ENCODE data around the gene RNF220.

RNF220 gene

DNA sequence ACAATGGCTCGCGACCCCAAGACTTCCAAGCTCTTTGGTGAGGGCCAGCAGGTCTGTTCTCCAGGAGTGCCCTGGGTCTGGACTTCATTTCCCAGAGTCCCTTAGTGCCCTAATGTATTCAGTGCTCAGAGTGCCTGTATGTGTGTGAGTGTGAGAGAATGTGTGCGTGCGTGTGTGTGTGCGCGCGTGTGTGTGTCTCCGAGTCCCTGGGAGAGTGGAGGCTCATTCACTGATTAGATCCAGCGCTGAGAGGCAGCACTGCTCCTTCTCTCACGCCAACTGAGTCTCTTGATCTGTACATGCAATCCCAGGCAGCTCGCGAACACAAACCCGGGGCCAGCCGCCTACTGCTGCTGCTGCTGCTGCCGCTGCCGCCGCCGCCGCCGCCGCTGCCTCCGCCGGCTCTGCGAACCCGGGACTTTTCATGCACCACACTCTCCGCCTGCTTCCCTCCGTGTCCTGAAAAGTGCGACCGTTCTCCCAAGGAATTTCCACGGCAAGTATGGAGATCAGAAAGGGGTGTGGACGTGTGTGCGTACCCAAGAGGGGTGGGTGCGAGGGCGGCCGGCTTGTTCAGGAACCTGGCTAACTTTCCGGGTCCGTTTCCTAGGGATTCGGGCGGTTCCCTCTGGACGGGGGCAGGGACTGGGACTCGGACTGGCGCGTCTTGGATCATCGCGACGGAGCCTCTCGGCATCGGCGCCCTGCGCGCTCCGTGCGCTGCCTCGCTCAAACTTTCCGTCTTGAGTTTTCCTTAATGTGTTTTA is at the start of gene RNF220:
TSS of gene RNF220 (plus strand) at position 225 of the 767 bp plus-strand sequence.
- H3K36me3 ChIP-seq (ENCODE audit: control insufficient read depth in 1 of 2, insufficient read depth in 2 of 2, low read length in 2 of 2): no peaks in the 10 kb centered on the region
- no peak within 1 kb of the TSS for H3K27ac ChIP-seq (ENCODE audit: low read depth, low read length)
- peaks cover 11 to 26% of the 10 kb centered on the region in 2 donors for H3K4me1 ChIP-seq (ENCODE audit: control insufficient read depth in 1 of 2, insufficient read depth in 2 of 2, low read length in 2 of 2)
- no peaks in the 10 kb centered on the region for H3K9me3 ChIP-seq (ENCODE audit: control insufficient read depth in 1 of 2, low read length in 2 of 2)
- peak within 1 kb of the TSS; percentile 66 to 74 for H3K4me3 ChIP-seq (ENCODE audit: low read depth in 1 of 2, low read length in 2 of 2)
- H3K27me3 ChIP-seq (ENCODE audit: control insufficient read depth in 1 of 2, insufficient read depth in 2 of 2, low read length in 2 of 2): peaks cover 73 to 78% of the 10 kb centered on the region in 2 donors
- no peak within 1 kb of the TSS for H3K9ac ChIP-seq (ENCODE audit: low read depth in 1 of 2, low read length in 2 of 2)

DNA sequence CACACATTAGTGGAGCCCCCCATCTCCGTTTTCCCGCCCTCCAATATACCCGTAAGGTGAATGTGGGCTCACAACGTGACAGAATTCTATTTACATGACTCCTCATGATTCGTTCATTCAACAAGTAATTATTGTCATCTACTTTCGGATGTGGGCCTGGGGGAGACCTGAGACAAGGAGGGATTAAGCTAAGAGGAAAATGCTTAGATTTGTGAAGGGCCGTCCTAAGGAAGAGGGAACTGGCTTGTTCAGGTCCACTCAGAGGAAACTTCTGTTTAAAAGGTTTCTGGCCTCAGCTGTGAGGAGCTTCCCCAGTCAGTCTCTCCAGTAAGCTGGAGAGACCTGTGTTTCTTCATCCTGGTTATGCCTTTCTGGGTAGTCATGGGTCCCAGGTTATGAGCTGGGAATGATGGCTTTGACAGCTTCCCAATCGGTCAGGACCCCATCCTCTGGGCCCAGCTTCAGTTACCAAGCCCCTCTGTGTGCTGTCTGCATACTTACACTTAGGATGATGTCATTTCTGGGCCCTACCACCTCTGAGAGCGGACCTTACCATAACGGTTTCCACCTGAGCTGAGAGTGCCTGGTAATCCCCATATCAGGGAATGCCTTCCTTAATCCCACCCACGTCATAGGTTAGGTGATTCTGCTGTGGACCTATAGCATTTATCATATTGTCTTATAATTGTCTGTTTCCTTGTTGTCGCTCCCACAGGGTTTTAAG is 49.3 kb upstream of the RNF220 start:
- H3K27me3 ChIP-seq (ENCODE audit: control insufficient read depth in 1 of 2, insufficient read depth in 2 of 2, low read length in 2 of 2): no peaks in the 10 kb centered on the region
- H3K4me1 ChIP-seq (ENCODE audit: control insufficient read depth in 1 of 2, insufficient read depth in 2 of 2, low read length in 2 of 2): peaks cover 8 to 17% of the 10 kb centered on the region in 2 donors
- H3K9ac ChIP-seq (ENCODE audit: low read depth in 1 of 2, low read length in 2 of 2): no peak overlapping the region
- H3K36me3 ChIP-seq (ENCODE audit: control insufficient read depth in 1 of 2, insufficient read depth in 2 of 2, low read length in 2 of 2): no peaks in the 10 kb centered on the region
- H3K27ac ChIP-seq (ENCODE audit: low read depth, low read length): no peak overlapping the region
- H3K4me3 ChIP-seq (ENCODE audit: low read depth in 1 of 2, low read length in 2 of 2): peak overlapping the region; percentile 61 to 78
- H3K9me3 ChIP-seq (ENCODE audit: control insufficient read depth in 1 of 2, low read length in 2 of 2): no peaks in the 10 kb centered on the region

DNA sequence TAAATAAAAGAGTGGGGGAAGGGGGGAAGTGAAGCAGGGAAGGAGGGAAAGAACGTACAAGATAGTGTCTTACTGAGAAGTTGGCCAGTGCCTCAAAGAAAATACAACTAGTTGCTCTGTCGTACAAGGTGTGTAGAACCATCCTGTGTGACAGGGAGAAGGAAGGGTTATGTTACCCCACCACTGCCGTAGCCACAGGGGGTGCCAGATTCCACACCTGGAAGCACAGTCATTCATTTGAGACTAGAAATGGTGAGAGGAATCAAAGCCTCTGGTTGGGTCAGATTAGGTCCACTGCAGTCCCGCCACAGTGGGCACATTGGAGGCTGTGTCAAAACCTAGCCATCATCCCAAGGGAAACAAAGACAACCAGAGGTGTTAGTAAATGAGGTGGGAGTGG is 47.3 kb upstream of the RNF220 start:
- no peaks in the 10 kb centered on the region for H3K9me3 ChIP-seq (ENCODE audit: control insufficient read depth in 1 of 2, low read length in 2 of 2)
- no peak overlapping the region for H3K9ac ChIP-seq (ENCODE audit: low read depth in 1 of 2, low read length in 2 of 2)
- H3K27ac ChIP-seq (ENCODE audit: low read depth, low read length): no peak overlapping the region
- H3K4me3 ChIP-seq (ENCODE audit: low read depth in 1 of 2, low read length in 2 of 2): no peak overlapping the region
- peaks cover 8 to 17% of the 10 kb centered on the region in 2 donors for H3K4me1 ChIP-seq (ENCODE audit: control insufficient read depth in 1 of 2, insufficient read depth in 2 of 2, low read length in 2 of 2)
- no peaks in the 10 kb centered on the region for H3K36me3 ChIP-seq (ENCODE audit: control insufficient read depth in 1 of 2, insufficient read depth in 2 of 2, low read length in 2 of 2)
- no peaks in the 10 kb centered on the region for H3K27me3 ChIP-seq (ENCODE audit: control insufficient read depth in 1 of 2, insufficient read depth in 2 of 2, low read length in 2 of 2)

DNA sequence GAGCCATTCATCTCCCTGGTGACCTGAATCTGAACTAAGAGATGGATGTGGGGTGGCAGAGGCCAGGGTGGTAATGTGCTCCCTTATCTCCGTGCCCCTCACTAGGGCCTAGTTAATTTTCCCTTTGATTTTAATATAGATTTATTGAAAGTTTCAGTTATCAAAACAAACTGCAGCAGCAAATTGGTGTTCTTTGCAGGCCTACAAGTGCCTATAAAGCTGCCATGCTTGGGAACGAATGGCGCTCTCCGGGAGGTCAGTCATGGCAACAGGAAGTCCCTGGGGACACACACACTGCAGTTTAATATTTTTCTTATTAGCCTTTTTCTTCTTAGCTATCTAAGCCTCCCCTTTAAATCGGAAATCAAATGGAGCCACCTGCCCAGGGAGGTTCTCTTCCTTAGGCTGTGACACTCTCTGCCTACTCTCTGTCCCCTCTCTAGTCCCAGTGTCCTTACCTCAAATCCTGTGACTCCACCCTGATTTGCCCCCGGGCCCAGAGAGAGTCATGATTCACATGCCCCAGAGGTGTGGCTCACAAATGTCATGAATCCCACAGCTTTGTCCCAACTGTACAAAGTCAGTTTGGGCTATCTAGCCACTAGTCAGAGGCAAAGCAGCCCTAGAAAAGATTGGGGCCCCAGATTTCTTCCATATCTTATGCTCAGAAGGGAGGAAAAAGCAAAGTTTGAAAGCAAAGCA is 45.7 kb upstream of the RNF220 start:
- Histone ChIP-seq H3K27ac (ENCODE audit: low read depth, low read length) (no peak overlapping the region), H3K9me3 (ENCODE audit: control insufficient read depth in 1 of 2, low read length in 2 of 2) (no peaks in the 10 kb centered on the region), H3K4me3 (ENCODE audit: low read depth in 1 of 2, low read length in 2 of 2) (no peak overlapping the region), H3K4me1 (ENCODE audit: control insufficient read depth in 1 of 2, insufficient read depth in 2 of 2, low read length in 2 of 2) (peaks cover 4 to 7% of the 10 kb centered on the region in 2 donors), H3K36me3 (ENCODE audit: control insufficient read depth in 1 of 2, insufficient read depth in 2 of 2, low read length in 2 of 2) (no peaks in the 10 kb centered on the region), H3K9ac (ENCODE audit: low read depth in 1 of 2, low read length in 2 of 2) (no peak overlapping the region), H3K27me3 (ENCODE audit: control insufficient read depth in 1 of 2, insufficient read depth in 2 of 2, low read length in 2 of 2) (no peaks in the 10 kb centered on the region)

DNA sequence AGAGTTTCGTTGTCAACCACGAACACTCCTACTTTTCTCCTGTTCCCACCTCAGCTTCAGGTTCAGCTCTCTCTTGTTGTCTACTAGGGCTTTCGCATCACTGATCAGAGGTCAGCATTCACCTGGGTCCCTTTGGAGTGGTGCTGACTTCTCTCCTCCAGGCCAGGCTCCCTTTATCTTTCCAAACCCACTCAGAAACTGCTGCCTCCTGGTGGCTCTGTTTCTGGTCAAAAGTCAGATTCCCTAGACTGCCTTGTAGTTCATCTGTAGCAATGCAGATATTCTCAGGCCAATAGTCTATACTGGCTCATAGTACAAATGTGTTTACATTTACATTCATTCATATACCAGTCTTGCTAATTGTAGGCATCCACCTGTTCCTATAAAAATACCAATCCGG is 43.6 kb upstream of the RNF220 start:
- H3K36me3 ChIP-seq (ENCODE audit: control insufficient read depth in 1 of 2, insufficient read depth in 2 of 2, low read length in 2 of 2): no peaks in the 10 kb centered on the region
- no peaks in the 10 kb centered on the region for H3K9me3 ChIP-seq (ENCODE audit: control insufficient read depth in 1 of 2, low read length in 2 of 2)
- no peak overlapping the region for H3K4me3 ChIP-seq (ENCODE audit: low read depth in 1 of 2, low read length in 2 of 2)

DNA sequence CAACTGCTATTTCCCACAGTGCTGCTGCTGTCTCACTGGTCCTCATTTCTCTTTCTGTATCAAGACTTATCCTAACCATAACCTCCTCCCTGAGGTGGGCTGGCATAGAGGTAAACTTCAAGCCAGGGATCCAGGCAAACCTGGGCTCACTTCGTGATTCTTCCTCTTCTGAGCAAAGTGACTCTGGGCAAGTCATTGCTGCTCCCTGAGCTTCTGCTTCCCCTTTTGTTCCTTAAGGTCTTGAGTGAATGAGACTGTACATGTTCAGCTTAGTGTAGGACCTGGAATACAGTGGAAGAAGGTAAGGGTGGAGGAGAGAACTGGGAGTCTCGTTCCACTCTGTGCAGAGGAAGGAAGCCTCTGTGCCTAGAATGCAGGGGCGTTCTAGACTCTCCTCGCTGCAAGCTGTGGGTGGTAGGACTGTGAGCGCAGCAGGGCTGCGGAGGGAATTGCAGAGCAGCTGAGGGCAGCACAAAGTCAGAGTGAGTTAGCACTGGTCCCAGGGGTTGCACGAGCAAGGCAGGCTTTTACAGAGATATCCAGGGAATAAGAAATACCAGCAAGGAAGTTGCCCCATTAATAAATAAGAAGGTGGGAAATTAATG is 38.6 kb upstream of the RNF220 start:
- H3K36me3 ChIP-seq (ENCODE audit: control insufficient read depth in 1 of 2, insufficient read depth in 2 of 2, low read length in 2 of 2): no peaks in the 10 kb centered on the region
- no peaks in the 10 kb centered on the region for H3K9me3 ChIP-seq (ENCODE audit: control insufficient read depth in 1 of 2, low read length in 2 of 2)
- H3K27me3 ChIP-seq (ENCODE audit: control insufficient read depth in 1 of 2, insufficient read depth in 2 of 2, low read length in 2 of 2): no peaks in the 10 kb centered on the region
- no peaks in the 10 kb centered on the region for H3K4me1 ChIP-seq (ENCODE audit: control insufficient read depth in 1 of 2, insufficient read depth in 2 of 2, low read length in 2 of 2)
- H3K27ac ChIP-seq (ENCODE audit: low read depth, low read length): no peak overlapping the region
- no peak overlapping the region for H3K9ac ChIP-seq (ENCODE audit: low read depth in 1 of 2, low read length in 2 of 2)
- H3K4me3 ChIP-seq (ENCODE audit: low read depth in 1 of 2, low read length in 2 of 2): no peak overlapping the region

More for the DNA sequence above, 43.6 kb upstream of the RNF220 start:
- Histone ChIP-seq H3K4me1 (ENCODE audit: control insufficient read depth in 1 of 2, insufficient read depth in 2 of 2, low read length in 2 of 2) (no peaks in the 10 kb centered on the region), H3K9ac (ENCODE audit: low read depth in 1 of 2, low read length in 2 of 2) (no peak overlapping the region), H3K27ac (ENCODE audit: low read depth, low read length) (no peak overlapping the region), H3K27me3 (ENCODE audit: control insufficient read depth in 1 of 2, insufficient read depth in 2 of 2, low read length in 2 of 2) (no peaks in the 10 kb centered on the region)

DNA sequence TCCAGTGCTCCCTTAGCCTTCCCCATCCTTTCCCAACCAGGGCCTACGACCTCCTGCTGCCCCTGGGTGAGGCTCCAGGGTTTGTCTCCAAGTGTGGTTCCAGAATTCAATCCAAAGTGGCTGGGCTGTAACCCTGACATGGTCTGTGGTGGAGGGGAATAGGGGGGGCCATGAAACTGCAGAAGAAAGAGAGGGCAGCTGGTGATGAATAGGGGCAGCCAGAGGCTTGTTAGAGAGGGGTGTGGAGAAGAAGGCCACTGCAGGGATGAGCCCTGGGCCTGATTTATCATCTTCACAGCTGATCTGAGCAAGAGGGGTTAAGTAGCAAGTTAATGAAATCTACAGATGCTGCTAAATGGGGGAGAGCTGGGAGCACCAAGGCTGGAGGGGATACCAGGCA is 37.1 kb upstream of the RNF220 start:
- no peaks in the 10 kb centered on the region for H3K27me3 ChIP-seq (ENCODE audit: control insufficient read depth in 1 of 2, insufficient read depth in 2 of 2, low read length in 2 of 2)
- no peak overlapping the region for H3K27ac ChIP-seq (ENCODE audit: low read depth, low read length)
- no peak overlapping the region for H3K4me3 ChIP-seq (ENCODE audit: low read depth in 1 of 2, low read length in 2 of 2)
- no peaks in the 10 kb centered on the region for H3K4me1 ChIP-seq (ENCODE audit: control insufficient read depth in 1 of 2, insufficient read depth in 2 of 2, low read length in 2 of 2)
- no peaks in the 10 kb centered on the region for H3K36me3 ChIP-seq (ENCODE audit: control insufficient read depth in 1 of 2, insufficient read depth in 2 of 2, low read length in 2 of 2)
- no peaks in the 10 kb centered on the region for H3K9me3 ChIP-seq (ENCODE audit: control insufficient read depth in 1 of 2, low read length in 2 of 2)
- H3K9ac ChIP-seq (ENCODE audit: low read depth in 1 of 2, low read length in 2 of 2): no peak overlapping the region

DNA sequence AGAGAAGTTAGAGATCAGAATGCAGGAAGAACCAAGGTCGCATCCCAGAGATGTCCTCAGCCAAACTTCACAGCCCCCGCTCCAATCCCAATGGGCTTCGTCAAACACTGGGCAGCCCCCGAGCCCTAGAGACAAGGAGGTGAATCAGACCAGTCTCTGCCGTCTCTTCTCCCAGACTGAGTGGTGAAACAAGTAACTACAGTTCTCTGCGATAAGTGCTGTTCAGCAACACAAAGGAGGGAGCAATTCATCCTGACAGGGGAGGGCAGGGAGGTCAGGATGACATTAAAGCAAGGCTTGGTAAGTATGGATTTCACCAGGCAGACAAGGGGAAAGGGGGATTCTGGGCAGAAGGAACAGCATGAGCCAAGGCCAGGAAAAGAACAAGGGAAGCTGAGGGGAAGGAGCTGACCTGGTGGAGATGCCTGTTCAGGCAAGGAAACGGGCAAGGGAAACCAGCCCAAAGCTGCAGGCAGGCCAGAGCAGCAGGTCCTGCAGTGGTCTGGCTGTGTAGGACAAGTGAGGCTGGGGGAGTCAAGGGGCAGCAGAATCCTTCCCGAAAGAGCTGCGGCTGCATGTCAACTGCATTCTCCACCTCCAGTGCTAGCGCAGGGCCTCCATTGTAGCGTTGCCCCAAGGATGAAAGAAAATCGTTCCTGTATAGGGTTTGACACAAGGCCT is 36.4 kb upstream of the RNF220 start:
- Histone ChIP-seq H3K4me3 (ENCODE audit: low read depth in 1 of 2, low read length in 2 of 2) (no peak overlapping the region), H3K27ac (ENCODE audit: low read depth, low read length) (no peak overlapping the region), H3K9me3 (ENCODE audit: control insufficient read depth in 1 of 2, low read length in 2 of 2) (no peaks in the 10 kb centered on the region), H3K36me3 (ENCODE audit: control insufficient read depth in 1 of 2, insufficient read depth in 2 of 2, low read length in 2 of 2) (no peaks in the 10 kb centered on the region), H3K27me3 (ENCODE audit: control insufficient read depth in 1 of 2, insufficient read depth in 2 of 2, low read length in 2 of 2) (no peaks in the 10 kb centered on the region), H3K9ac (ENCODE audit: low read depth in 1 of 2, low read length in 2 of 2) (no peak overlapping the region), H3K4me1 (ENCODE audit: control insufficient read depth in 1 of 2, insufficient read depth in 2 of 2, low read length in 2 of 2) (no peaks in the 10 kb centered on the region)

DNA sequence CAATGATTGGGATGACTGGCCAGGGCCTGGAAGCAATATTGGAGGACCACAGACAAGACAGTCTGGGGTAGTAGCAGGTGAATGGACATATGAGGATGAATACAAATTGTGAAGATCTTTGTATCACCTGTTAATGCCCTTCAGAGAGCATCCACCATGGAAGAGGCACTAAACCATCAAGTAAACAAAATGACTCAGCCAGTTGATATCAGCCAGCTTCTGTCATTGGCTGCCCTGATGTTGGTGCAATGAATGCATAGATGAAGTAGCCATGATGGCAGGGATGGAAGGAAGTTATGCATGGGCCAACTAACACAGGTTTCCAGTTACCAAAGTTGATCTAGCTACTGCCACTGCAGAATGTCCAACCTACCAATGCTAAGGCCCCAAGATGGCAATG is 33.8 kb upstream of the RNF220 start:
- no peak overlapping the region for H3K4me3 ChIP-seq (ENCODE audit: low read depth in 1 of 2, low read length in 2 of 2)
- no peaks in the 10 kb centered on the region for H3K36me3 ChIP-seq (ENCODE audit: control insufficient read depth in 1 of 2, insufficient read depth in 2 of 2, low read length in 2 of 2)
- no peak overlapping the region for H3K27ac ChIP-seq (ENCODE audit: low read depth, low read length)
- no peak overlapping the region for H3K9ac ChIP-seq (ENCODE audit: low read depth in 1 of 2, low read length in 2 of 2)
- no peaks in the 10 kb centered on the region for H3K27me3 ChIP-seq (ENCODE audit: control insufficient read depth in 1 of 2, insufficient read depth in 2 of 2, low read length in 2 of 2)
- H3K9me3 ChIP-seq (ENCODE audit: control insufficient read depth in 1 of 2, low read length in 2 of 2): no peaks in the 10 kb centered on the region
- H3K4me1 ChIP-seq (ENCODE audit: control insufficient read depth in 1 of 2, insufficient read depth in 2 of 2, low read length in 2 of 2): no peaks in the 10 kb centered on the region

All from duodenal mucosa (tissue), 2 donors.